ENCODE measurements around the gene PITPNB.
A peak's percentile ranks its signal among the peaks of the same experiment; 100 is the strongest.

Gene PITPNB

DNA sequence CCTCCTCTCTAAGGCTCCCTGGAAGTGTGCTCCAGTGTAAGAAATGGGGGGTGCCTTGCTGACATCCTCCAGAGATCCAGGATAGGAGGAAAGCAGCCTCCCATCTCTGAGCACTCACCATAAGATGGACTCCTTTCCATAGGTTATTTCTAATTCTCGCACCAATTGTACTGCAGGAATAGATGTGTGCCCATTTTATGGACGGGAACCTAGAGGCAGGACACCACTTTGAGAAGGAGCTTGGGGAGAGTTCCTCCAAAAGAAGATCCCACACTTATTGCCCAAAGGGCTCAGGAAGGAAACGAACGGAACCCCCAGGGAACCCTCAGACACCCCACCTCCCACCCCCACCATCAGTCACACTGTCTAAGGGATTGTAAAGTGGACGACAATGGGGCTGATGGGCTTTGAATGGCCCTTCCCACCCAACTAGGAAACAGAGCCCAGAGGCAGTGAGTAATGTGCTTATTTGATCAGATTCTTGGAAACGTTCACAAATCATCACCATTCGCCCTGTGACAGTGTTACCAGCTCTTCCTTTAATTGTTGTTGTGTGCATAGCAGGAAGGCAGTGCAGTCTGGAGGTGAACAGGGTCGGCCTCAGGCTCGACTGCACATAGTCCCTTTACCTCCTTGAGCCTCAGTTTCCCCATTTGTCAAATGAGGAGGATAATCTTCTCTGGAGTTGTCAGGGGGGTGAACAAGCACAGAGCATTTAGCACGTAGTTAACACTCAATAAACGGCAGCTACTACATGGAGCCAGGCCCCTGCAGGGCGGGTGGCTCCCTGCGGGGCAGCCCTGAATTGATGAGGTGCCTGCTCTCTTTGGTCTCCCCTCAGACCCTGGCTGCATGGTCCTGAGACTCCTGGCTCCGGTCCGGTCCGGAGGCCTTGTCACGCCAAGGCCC, 109.1 kb downstream of the PITPNB start:
- intact Hi-C loops (cut with DNase I): no loop called here

DNA sequence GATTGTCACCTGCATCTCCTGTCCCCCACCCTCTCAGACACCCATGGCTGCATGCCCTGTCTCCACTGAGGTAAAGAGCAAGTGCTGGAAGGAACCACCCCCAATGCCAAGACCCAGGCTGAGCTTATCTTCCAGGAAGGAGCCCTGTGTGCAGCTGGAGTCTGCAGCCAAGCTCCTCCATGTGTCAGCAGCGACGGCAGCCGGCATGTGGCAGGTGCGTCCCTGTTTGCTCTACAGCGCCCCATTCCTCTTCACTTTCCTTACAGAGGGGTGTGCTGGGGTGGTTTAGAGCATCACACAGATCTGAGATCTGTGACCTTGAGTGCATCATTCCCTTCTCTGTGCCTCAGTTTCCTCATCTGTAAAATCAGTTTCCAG, 109.8 kb downstream of the PITPNB start:
- intact Hi-C loops (cut with DNase I): no loop called here
- no peak for DNase-seq

More for the DNA sequence above, 109.1 kb downstream of the PITPNB start:
- no peak for DNase-seq

DNA sequence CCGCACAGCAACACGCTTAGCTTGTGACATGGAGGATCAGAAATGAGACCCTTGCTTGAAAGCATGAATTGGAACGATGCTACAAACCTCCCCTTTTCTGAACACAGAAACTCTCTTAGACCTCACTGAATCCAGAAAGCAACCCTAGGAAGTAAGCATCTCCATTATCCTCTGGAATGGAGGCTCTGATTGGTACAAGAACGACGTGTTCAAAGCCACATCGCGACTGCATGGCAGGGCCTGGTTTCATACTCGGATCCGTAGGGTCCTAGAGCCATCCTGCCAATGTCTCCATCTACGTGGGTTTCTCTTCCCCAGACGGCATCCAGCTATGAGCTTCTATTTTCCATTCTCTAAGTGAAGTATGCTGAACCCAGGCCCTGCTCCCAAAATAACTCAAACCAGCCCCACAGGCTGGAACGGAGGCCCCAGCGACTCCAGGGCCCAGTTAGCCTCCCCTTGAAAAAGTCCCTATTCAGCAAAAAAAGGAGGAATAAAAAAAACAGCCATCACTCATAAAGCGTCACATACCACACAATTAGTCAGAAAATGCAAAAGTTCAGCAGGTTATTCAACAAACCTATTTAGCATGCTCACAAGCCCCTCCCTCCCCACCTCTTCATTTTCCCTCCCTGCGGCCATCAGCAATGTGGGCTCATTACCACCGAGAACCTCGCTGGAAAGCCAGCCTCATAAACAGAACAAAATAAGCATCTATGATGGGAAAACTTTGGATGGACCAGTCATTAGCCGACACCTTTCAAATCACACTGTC, 110.4 kb downstream of the PITPNB start:
- intact Hi-C loops (cut with DNase I): no loop called here
- DNase-seq: no peak

DNA sequence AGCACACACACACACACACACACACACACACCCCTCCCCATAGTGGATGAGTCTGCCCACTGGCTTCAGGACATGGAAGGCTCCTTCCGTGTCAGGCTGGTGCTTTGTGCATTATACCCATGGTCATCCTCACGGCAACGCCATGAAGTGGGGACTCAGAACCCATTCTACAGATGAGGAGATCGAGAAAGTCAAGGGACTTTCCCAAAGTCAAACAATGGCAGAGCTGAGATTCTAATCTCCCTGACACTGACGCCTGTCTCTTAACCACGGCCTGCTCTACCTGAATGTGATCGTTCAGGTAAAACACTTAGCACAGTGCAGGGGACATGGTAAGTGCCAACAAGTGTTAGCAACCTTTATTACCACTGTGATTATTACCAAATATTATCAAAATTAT, 113.2 kb downstream of the PITPNB start:
- intact Hi-C loops (cut with DNase I): loop anchor here (2.0 kb wide), 1 partner anchor 1049 kb away; no protein-coding TSS in a partner anchor
- DNase-seq: no peak

DNA sequence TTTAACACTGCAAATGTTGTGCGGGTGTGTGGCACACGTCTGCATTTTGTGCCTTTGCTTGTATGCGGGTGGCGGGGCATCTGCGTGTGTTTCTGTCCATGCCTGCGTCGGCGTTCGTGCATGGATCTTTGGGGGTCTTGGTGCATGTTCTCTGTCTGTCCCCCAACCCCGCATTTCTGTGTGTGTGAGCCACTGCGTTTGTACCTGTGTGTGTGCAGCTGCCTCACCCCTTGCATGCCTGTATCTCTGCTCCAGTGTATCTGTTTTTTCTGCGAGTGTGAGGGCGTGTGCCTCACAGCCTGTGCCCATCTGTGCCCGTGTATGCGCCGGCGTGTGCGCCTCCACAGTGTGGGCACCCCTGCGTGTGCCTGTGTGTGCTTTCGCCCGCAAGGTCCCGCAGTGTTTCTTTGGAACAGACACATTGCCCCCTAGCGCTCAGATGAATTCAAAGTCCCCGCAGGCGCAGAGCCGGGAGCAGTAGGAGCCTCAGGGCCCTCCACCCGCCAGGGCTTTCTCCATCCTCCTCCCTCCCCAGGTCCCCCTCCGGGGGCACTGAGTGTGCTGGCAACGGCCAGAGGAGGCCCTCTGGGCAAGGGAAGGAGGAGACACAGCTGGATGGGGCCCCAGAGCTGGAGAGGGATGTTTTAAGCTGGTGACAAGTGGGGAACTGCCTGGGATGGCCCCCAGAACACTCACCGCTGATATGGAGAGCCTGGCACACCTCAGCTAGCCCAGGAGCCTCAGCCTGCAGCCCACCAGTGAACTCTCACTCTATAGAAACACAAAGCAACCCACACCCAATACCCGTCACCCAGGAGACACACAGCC, 114.4 kb downstream of the PITPNB start:
- intact Hi-C loops (cut with DNase I): loop anchor here (2.0 to 5.0 kb wide), 5 partner anchors 87 to 1127 kb away; no protein-coding TSS in a partner anchor
- DNase-seq: peak; percentile 70 to 96 (median 82)

DNA sequence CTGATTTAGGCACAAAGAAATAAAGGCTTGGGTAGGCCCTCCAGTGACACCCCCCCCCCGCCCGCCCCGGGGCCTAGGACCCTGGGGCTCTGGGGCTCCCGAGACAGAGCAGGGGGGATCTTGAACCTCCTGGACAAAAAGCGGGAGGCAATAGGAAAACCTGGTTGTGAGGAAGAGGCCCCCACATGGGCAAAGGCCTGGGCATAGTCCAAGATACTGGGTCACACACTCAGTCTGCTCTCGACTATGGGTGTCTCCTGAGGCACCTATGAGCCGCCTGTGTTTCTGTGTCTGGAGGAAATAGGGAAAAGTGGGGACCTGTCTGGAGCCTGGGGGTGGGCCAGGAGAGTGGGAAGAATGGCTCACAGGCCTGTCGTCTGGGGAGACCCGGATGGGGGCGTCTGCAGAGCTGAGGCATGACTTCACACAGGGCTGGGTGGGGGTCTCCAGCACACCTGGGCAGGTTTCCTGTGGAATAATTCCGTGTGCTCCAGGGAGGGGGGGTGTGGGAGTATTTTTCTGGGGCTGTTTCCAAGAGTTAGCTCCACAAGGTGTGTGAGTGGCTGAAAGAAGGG, 115.1 kb downstream of the PITPNB start:
- no peak for DNase-seq
- intact Hi-C loops (cut with DNase I): loop anchor here (2.0 to 5.0 kb wide), 5 partner anchors 87 to 1127 kb away; no protein-coding TSS in a partner anchor

DNA sequence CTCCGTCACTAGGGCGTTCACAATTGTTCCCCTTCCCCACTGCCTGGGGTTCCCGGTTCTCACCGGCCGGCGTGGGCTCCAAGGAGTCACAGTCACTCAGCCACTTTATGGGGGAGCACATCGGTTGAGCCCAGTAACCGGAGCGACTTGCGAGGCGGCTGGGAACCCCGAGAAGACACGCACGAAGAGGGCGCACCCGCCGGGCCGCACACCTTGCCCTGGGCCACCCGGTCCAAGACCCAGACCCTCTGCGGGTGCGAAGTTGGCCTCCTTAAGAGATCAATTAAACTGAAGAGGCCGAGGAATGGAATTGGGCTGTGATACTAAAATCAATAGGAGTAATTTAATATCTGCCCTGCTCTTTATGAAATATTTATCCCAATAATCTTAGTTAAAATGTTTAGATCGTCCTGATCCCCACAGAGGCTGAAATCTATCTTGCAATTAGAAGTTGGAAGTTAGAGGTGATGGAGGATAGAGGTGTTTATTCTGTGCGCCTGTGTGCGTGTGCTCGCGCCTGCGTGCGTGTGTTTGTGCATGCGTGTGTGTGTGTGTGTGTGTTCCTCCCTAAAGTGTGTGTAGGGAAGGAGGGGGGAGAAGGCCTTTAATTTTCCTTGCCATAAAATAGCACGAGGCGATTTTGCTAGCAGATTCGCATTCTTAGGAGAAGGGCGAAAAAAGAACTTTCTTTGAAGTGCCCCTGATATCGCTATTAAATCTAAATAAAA, 116.5 kb downstream of the PITPNB start:
- intact Hi-C loops (cut with DNase I): loop anchor here (5.0 kb wide), 4 partner anchors 85 to 1125 kb away; no protein-coding TSS in a partner anchor
- DNase-seq: peak in 1 of 10 donors; percentile 66
